Measurements from ENCODE around the gene CPEB2.

CPEB2 gene

DNA sequence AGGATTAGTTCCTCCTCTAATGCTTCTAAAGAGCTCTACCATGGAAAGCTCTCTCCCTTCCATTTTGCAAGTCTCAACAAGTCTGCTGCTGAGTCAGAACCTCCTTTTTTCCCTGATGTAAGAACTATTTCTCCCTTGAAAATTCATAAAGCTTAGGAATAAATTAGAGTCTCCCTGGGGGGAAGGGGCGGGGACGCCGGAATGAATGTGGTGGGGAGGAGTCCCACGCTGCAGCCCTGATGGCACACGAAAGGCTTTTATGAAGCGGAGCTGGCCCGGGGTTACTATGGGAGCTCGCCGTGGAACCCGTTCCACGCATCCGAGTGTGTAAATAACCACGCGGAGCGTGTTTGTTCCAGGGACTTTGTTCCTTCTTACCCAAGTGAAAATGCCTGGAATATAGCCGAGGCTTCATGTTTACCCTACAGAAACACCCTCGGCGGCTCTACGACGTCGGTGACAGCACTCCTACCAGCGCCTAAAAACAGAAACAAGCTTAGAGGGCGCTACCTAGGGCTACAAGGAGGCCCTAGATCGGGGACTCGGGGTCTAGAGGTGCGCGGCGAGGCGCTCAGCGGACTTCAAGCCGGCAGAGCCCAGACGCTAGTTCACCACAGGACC is 923 bp upstream of the CPEB2 start:
- in situ Hi-C loops (cut with MboI; ENCODE audit: low pct_unique_long_range_greater_than_20kb, low sequenced_read_pairs, unreplicated experiment): loop anchor here (25.0 kb wide), 4 partner anchors 661 to 1389 kb away; partner anchors contain the start of gene FBXL5
- DNase-seq (ENCODE audit: low spot score): peak; percentile 48
- TF ChIP-seq, protein P1, sequence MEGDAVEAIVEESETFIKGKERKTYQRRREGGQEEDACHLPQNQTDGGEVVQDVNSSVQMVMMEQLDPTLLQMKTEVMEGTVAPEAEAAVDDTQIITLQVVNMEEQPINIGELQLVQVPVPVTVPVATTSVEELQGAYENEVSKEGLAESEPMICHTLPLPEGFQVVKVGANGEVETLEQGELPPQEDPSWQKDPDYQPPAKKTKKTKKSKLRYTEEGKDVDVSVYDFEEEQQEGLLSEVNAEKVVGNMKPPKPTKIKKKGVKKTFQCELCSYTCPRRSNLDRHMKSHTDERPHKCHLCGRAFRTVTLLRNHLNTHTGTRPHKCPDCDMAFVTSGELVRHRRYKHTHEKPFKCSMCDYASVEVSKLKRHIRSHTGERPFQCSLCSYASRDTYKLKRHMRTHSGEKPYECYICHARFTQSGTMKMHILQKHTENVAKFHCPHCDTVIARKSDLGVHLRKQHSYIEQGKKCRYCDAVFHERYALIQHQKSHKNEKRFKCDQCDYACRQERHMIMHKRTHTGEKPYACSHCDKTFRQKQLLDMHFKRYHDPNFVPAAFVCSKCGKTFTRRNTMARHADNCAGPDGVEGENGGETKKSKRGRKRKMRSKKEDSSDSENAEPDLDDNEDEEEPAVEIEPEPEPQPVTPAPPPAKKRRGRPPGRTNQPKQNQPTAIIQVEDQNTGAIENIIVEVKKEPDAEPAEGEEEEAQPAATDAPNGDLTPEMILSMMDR (IDR thresholded peaks at IDR 0.05; ENCODE audit: extremely low read depth, insufficient read depth, missing control alignments): no peak

DNA sequence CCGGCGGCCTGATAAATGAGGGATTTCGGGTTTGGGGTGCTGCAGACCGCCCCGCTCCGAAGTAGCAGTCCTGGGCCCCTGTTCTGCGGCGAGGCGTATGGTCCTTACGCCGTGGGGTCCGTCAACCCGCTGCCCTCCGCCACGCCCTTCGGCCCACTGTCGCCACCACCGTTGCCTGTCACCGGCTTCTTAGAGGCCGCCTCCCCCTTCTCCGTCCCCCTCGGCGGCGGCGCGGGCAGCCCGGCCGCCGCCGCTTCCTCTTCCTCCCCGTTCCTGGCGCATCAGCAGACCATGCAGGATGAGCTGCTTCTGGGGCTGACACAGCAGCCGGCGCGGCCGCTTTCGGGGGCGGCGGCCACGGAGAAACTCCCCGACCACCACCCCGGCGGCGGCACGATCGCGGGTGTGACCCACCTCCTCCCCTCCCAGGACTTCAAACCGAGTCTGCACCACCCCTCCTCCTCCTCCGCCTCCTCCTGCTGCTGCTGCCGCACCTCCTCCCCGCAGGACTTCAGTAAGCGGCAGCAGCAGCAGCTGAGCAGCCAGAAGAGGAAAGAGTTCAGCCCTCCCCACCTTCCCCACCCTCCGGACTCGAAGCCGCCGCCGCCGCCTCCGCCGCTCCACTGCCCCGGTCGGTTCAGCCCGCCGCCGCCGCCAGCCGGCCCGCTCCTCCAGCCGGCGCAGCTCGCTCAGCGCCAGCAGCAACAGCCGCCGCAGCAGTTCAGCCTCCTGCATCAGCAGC is 549 bp downstream of the CPEB2 start:
- in situ Hi-C loops (cut with MboI; ENCODE audit: low pct_unique_long_range_greater_than_20kb, low sequenced_read_pairs, unreplicated experiment): loop anchor here (25.0 kb wide), 4 partner anchors 659 to 1391 kb away; partner anchors contain the start of gene FBXL5
- TF ChIP-seq, protein P1 (IDR thresholded peaks at IDR 0.05; ENCODE audit: extremely low read depth, insufficient read depth, missing control alignments): no peak
- DNase-seq (ENCODE audit: low spot score): peak; percentile 81

DNA sequence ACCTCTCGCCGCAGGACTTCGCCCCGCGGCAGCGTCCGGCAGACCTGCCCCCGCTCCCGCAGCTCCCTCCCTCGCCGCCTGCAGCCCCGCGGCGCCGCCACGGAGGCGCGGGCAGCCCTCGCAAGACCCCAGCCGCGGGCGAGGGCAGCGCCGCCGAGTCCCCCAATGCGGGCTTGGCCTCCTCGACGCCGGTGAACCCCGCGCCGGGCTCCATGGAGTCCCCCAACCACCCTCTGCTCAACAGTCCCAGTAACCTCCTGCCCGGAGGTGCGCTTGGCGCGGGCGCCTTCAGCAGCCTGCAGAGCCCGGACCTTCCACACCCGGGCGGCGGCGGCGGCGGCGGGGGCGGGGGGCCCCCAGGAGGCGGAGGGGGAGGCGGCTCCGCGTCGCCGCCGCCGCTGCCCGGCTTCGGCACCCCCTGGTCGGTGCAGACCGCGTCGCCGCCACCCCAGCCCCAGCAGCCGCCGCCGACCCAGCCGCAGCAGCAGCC is 1.2 kb downstream of the CPEB2 start:
- peak; percentile 66 for DNase-seq (ENCODE audit: low spot score)
- in situ Hi-C loops (cut with MboI; ENCODE audit: low pct_unique_long_range_greater_than_20kb, low sequenced_read_pairs, unreplicated experiment): loop anchor here (25.0 kb wide), 4 partner anchors 659 to 1391 kb away; partner anchors contain the start of gene FBXL5
- TF ChIP-seq, protein P1 (IDR thresholded peaks at IDR 0.05; ENCODE audit: extremely low read depth, insufficient read depth, missing control alignments): no peak

DNA sequence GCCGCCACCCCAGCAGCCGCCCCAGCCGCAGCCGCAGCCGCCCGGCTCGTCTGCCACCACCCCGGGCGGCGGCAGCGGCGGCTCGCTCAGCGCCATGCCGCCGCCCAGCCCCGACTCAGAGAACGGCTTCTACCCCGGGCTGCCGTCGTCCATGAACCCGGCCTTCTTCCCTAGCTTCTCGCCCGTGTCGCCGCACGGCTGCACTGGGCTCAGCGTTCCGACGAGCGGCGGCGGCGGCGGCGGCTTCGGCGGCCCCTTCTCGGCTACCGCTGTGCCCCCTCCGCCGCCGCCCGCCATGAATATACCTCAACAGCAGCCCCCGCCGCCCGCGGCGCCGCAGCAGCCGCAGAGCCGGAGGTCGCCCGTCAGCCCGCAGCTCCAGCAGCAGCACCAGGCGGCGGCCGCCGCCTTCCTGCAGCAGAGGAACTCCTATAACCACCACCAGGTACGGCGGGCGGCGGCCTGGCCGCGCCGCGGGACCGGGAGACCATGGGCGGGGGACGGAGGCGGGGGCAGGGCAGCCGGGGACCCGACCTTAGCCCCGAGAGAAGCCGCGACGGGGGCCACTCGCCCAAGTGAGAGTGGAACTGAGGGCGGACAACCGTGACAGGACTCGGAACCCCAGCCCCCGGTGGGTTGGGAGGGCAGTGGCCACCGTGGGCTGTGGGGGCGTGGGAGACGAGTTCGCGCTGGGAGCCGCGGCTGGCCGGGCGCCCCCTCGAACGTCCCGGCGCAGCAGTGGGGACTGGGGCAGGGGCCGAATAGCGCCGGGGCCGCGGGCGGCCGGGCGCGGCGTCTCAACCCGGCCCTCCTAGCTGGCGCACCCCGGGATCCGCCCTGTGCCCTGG is 1.8 kb downstream of the CPEB2 start:
- peak; percentile 40 for DNase-seq (ENCODE audit: low spot score)
- in situ Hi-C loops (cut with MboI; ENCODE audit: low pct_unique_long_range_greater_than_20kb, low sequenced_read_pairs, unreplicated experiment): loop anchor here (25.0 kb wide), 4 partner anchors 658 to 1392 kb away; partner anchors contain the start of gene FBXL5
- TF ChIP-seq, protein P1 (IDR thresholded peaks at IDR 0.05; ENCODE audit: extremely low read depth, insufficient read depth, missing control alignments): no peak

DNA sequence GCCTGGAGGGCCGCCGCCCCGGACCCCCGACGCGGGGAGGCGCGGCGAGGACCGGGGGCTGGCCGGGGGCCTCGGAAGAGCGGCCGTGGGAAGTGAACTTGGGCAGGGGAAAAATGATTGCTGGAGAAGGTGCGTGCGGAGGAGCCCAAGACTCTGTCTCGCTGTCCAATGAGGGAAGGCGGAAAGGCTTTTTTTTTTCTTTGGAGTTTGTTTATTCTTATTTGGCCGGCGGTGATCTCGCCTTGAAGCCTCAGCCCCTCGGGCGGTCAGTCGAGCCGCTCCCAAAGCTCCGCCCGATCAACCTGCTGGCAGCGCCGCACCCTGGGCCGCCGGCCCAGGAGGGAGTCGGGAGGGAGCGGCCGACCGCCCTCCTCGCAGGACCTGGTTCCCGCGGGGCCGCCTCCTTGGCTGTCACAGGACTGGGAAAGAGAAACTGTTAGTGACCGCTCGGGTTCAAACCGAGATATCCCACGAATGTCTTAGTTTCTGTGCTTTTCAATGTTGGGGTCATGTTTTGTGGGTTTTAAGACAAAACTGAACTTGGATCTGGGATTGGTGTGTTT is 2.5 kb downstream of the CPEB2 start:
- DNase-seq (ENCODE audit: low spot score): peak; percentile 52
- in situ Hi-C loops (cut with MboI; ENCODE audit: low pct_unique_long_range_greater_than_20kb, low sequenced_read_pairs, unreplicated experiment): loop anchor here (25.0 kb wide), 4 partner anchors 657 to 1393 kb away; partner anchors contain the start of gene FBXL5
- TF ChIP-seq, protein P1 (IDR thresholded peaks at IDR 0.05; ENCODE audit: extremely low read depth, insufficient read depth, missing control alignments): no peak

Measured in GM13977 (cell line).